Stromal cell of bone marrow (primary cell): ENCODE measurements around the gene CIRBP.
A peak's percentile ranks its signal among the peaks of the same experiment; 100 is the strongest.

Experiments used
- DNase-seq: peaks from one replicate; pipeline ENCODE4 v3.0.0-alpha.2; 2012; ENCODE audit warnings: low read depth

The CIRBP gene

GRCh38 chr19:1230783-1231489, 38.2 kb upstream of the CIRBP start:
- DNase-seq, result no peak

- DNase-seq, result no peak
These were observed 37.1 kb upstream of the CIRBP start for GRCh38 chr19:1231729-1232637.

- DNase-seq, result no peak
These were observed 36.5 kb upstream of the CIRBP start for GRCh38 chr19:1232652-1233072.

- DNase-seq, result no peak
These were observed 35.9 kb upstream of the CIRBP start for GRCh38 chr19:1233115-1233667.

- no peak for DNase-seq
These were observed 34.8 kb upstream of the CIRBP start for GRCh38 chr19:1234051-1234954.

GRCh38 chr19:1234955-1235380, 34.2 kb upstream of the CIRBP start:
- DNase-seq, result no peak

GRCh38 chr19:1235625-1236538, 33.2 kb upstream of the CIRBP start:
- DNase-seq, result no peak

- no peak for DNase-seq
These were observed 32.6 kb upstream of the CIRBP start for GRCh38 chr19:1236576-1236975.

GRCh38 chr19:1237027-1237659, 32.0 kb upstream of the CIRBP start:
- no peak for DNase-seq

- no peak for DNase-seq
These were observed 31.3 kb upstream of the CIRBP start, which contains the start of gene CBARP for GRCh38 chr19:1237754-1238368. CBARP (minus strand) TSS chr19:1238005; CDS start chr19:1236100, 1,905 bp downstream.

- DNase-seq, result no peak
These were observed 30.5 kb upstream of the CIRBP start for GRCh38 chr19:1238369-1239303.

GRCh38 chr19:1239420-1239795, 29.7 kb upstream of the CIRBP start:
- no peak for DNase-seq

GRCh38 chr19:1239796-1240737, 29.1 kb upstream of the CIRBP start:
- DNase-seq, result peak; percentile 78

- no peak for DNase-seq
These were observed 28.2 kb upstream of the CIRBP start for GRCh38 chr19:1240925-1241324.

- DNase-seq, result peak; percentile 87
These were observed 27.6 kb upstream of the CIRBP start, which contains the start of gene ATP5F1D for GRCh38 chr19:1241417-1242095. ATP5F1D (plus strand) TSS chr19:1241751; CDS start chr19:1241851, 100 bp downstream.
